ENCODE results near the gene CBX4. TPM values are rescaled to one million over a fixed set of nuclear protein-coding genes. Genes with fewer than 3 reads are reported as not detected.
A peak's percentile ranks its signal among the peaks of the same experiment; 100 is the strongest.

Gene CBX4
- total RNA-seq, 1 donor from 2014 or later: 2.7 TPM

DNA sequence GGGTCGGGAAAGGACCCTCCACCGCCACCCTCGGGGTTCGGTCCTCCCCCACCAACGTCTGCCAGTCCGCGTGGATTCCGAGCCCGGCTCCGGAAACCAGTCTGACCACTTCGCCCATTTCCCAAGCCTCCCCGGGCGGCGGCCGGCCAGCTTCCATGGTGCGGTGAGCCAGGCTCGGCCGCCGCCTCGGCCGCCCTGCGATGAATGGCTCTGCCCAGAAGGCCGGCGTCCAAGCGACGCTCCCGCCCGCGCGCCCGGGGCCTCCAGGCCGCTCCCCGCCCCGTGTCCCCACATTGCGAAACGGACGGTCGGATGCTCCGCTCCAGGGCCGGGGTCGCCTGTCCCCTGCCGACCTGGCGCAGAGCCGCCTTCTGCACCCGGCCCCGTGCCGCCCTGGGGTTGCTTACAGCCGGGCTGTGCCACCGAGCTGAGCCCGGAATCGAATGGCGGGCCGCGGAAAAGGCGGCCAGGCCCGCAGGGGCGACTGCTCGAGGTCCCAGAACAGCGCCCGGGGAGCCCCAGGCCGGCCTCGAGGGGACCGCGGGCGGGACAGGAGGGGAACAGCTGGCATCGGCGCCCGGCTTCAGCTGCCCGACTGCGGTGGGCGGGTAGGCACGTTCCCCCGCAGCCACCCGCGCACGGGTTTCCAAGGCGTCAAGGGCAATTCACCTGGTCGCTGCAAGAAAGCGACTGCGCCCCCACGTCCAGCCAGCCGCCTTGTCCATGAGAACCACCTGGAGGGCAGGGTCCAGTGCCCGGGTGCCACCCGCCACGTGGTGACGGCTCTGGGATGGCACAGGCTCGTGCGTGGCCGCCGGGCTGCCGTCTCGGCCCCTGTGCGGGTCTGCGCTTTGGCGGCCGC lies 24.0 kb downstream of the CBX4 start:
- Histone ChIP-seq H3K9me3 (ENCODE audit: low read depth) (no peaks in the 10 kb centered on the region), H4K20me1 (ENCODE audit: low read depth) (peaks cover 7% of the 10 kb centered on the region), H3K4me2 (peak overlapping the region; percentile 73), H2AFZ (replicated peaks) (peak overlapping the region; percentile 61), H3F3A (ENCODE audit: low read depth) (peaks cover 31% of the 10 kb centered on the region), H3K27me3 (peaks cover 98% of the 10 kb centered on the region), H3K36me3 (no peaks in the 10 kb centered on the region), H3K4me1 (peaks cover 34% of the 10 kb centered on the region), H3K27ac (no peak overlapping the region), H3K9ac (no peak overlapping the region), H3K79me2 (ENCODE audit: low read depth) (no peaks in the 10 kb centered on the region), H3K4me3 (peak overlapping the region; percentile 25)
- H3K4me1 Mint-ChIP-seq: peaks cover 22% of the 10 kb centered on the region
- H3K36me3 Mint-ChIP-seq: peaks cover 3% of the 10 kb centered on the region
- no peaks in the 10 kb centered on the region for H3K9me3 Mint-ChIP-seq
- H3K4me3 Mint-ChIP-seq: no peak overlapping the region
- H3K27ac Mint-ChIP-seq: no peak overlapping the region
- TF ChIP-seq EZH2 (IDR thresholded peaks at IDR 0.05): peak; percentile 100
- TF ChIP-seq EZH2phosphoT487 (IDR thresholded peaks at IDR 0.05): peak; percentile 98
- TF ChIP-seq, protein P1, sequence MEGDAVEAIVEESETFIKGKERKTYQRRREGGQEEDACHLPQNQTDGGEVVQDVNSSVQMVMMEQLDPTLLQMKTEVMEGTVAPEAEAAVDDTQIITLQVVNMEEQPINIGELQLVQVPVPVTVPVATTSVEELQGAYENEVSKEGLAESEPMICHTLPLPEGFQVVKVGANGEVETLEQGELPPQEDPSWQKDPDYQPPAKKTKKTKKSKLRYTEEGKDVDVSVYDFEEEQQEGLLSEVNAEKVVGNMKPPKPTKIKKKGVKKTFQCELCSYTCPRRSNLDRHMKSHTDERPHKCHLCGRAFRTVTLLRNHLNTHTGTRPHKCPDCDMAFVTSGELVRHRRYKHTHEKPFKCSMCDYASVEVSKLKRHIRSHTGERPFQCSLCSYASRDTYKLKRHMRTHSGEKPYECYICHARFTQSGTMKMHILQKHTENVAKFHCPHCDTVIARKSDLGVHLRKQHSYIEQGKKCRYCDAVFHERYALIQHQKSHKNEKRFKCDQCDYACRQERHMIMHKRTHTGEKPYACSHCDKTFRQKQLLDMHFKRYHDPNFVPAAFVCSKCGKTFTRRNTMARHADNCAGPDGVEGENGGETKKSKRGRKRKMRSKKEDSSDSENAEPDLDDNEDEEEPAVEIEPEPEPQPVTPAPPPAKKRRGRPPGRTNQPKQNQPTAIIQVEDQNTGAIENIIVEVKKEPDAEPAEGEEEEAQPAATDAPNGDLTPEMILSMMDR (IDR thresholded peaks at IDR 0.05): no peak
- H3K27me3 Mint-ChIP-seq (ENCODE audit: insufficient read depth, low read depth): peaks cover 44% of the 10 kb centered on the region
- peak; percentile 66 for DNase-seq (ENCODE audit: low spot score)

DNA sequence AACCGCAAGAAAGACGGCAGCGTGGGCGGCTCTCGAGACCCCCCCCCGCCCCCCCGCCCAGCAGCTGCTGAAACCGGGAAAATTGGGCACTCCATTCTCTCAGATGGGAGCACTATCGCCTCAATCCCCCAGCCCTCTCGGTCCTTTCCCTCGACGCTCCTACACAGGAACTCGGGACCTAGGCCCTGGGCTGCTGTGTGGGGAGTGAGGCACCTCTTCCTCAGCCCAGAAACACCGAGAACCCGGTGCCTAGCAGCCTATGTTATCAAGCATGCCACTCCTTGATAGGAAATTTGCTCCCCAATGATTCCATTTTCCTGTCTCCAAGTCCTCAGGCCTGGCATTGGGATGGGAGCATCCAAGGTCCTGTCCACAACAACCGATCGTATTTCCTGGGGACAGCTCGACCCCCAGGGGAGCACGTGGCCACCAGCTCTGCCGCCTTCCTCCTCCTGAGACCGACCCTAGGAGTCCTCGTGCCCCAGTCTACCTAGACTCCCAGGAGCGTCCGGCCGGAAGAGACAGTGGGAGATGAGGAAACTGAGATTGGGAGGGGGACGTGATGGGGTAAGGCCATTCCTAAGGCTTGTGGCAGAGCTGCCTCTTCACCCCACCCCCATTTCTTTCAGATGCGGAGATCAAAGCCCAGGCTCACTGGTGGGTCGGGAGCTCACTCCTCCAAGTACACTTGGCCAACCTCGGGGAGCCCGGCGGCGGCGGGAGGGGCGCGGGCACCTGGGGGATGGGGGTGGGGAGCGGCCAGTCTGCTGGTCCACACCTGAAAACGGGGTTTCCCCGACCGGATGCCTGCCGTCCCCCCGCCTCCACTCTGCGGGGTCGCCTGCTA lies 24.9 kb downstream of the CBX4 start:
- no peaks in the 10 kb centered on the region for H3K9me3 ChIP-seq (ENCODE audit: low read depth)
- no peaks in the 10 kb centered on the region for H3K79me2 ChIP-seq (ENCODE audit: low read depth)
- Mint-ChIP-seq H3K4me3 (peak overlapping the region; percentile 75), H3K36me3 (peaks cover 3% of the 10 kb centered on the region), H3K9me3 (no peaks in the 10 kb centered on the region), H3K27me3 (ENCODE audit: insufficient read depth, low read depth) (peaks cover 47% of the 10 kb centered on the region), H3K4me1 (peaks cover 24% of the 10 kb centered on the region), H3K27ac (peak overlapping the region; percentile 6)
- peaks cover 36% of the 10 kb centered on the region for H3F3A ChIP-seq (ENCODE audit: low read depth)
- DNase-seq (ENCODE audit: low spot score): peak; percentile 29
- peaks cover 39% of the 10 kb centered on the region for H3K4me1 ChIP-seq
- no peak overlapping the region for H2AFZ ChIP-seq (replicated peaks)
- H3K4me2 ChIP-seq: peak overlapping the region; percentile 75
- no peak overlapping the region for H3K9ac ChIP-seq
- H3K4me3 ChIP-seq: peak overlapping the region; percentile 27
- H3K27ac ChIP-seq: no peak overlapping the region
- H4K20me1 ChIP-seq (ENCODE audit: low read depth): peaks cover 9% of the 10 kb centered on the region
- TF ChIP-seq, protein P1 (IDR thresholded peaks at IDR 0.05): no peak
- TF ChIP-seq EZH2 (IDR thresholded peaks at IDR 0.05): no peak
- no peak for TF ChIP-seq EZH2phosphoT487 (IDR thresholded peaks at IDR 0.05)
- peaks cover 97% of the 10 kb centered on the region for H3K27me3 ChIP-seq
- no peaks in the 10 kb centered on the region for H3K36me3 ChIP-seq

DNA sequence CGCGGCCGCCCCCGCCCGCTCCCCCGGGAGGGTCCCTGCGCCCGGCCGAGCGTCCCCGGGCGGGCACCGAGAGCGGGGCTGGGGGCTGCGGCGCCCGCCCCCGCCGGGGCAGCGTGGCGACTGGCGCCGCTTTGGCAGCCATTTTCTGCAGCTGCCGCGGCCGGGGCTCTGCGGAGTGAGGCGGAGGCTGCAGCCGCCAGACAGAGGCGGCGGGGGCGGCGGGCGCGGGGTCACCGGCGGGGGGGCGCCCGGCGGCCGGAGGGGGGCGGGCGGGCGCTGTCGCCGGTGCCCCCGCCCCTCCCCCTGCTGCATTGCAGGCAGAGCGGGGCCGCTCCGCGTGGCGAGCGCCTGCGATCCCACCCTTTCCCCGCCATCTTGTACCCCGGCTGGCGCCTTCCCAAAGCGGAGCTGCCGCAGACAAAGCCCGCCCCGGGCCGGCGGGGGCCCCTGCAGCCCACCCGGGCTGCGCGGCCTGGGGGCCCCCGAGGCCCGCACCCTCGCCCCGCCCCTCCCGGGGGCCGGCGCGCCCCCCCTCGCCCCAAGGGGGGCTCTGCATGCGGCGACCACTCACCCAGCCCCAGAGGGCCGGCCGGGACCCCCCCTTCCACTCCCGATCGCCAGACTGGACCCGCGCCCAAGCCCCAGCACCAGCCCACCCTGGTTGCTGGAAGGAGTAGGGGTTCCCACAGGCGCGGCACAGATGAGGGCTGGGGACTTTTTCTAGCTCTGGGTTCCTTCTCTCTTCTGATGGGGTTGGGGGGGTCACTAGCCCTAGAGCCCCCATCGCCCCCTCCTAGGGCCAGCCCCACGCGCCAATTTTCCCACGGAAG lies 25.7 kb downstream of the CBX4 start:
- Histone ChIP-seq H3K4me3 (peak overlapping the region; percentile 40), H3K4me2 (peak overlapping the region; percentile 75), H3K4me1 (peaks cover 44% of the 10 kb centered on the region), H3K79me2 (ENCODE audit: low read depth) (no peaks in the 10 kb centered on the region), H3K27ac (no peak overlapping the region), H3K36me3 (no peaks in the 10 kb centered on the region), H3K9me3 (ENCODE audit: low read depth) (no peaks in the 10 kb centered on the region), H3K27me3 (peaks cover 97% of the 10 kb centered on the region), H3K9ac (no peak overlapping the region), H2AFZ (replicated peaks) (no peak overlapping the region), H3F3A (ENCODE audit: low read depth) (peaks cover 41% of the 10 kb centered on the region), H4K20me1 (ENCODE audit: low read depth) (peaks cover 18% of the 10 kb centered on the region)
- peak overlapping the region; percentile 66 for H3K4me3 Mint-ChIP-seq
- peak; percentile 75 for DNase-seq (ENCODE audit: low spot score)
- H3K4me1 Mint-ChIP-seq: peaks cover 28% of the 10 kb centered on the region
- H3K27me3 Mint-ChIP-seq (ENCODE audit: insufficient read depth, low read depth): peaks cover 50% of the 10 kb centered on the region
- TF ChIP-seq EZH2phosphoT487 (IDR thresholded peaks at IDR 0.05) (no peak), EZH2 (IDR thresholded peaks at IDR 0.05) (no peak)
- TF ChIP-seq, protein P1 (IDR thresholded peaks at IDR 0.05): no peak
- no peak overlapping the region for H3K27ac Mint-ChIP-seq
- H3K9me3 Mint-ChIP-seq: no peaks in the 10 kb centered on the region
- peaks cover 3% of the 10 kb centered on the region for H3K36me3 Mint-ChIP-seq
